Measurements from ENCODE around the gene WDFY4.

The WDFY4 gene

DNA sequence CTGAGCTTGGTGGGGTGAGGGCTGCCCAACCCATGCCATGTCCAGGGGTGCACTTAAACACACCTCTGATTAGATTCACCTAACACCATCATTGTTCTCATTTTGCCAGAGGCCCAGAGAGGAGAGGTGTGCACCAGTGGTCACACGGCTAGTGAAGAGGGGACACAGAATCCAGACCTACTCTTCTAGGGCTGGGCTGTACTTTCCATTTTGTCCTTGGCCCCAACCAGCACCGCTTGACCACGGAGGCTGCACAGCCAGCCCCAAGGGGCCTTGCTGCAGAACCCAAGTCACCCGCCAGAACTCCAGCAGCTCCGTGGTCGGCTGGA is 246 bp upstream of the WDFY4 start:
- TF ChIP-seq, protein P1, sequence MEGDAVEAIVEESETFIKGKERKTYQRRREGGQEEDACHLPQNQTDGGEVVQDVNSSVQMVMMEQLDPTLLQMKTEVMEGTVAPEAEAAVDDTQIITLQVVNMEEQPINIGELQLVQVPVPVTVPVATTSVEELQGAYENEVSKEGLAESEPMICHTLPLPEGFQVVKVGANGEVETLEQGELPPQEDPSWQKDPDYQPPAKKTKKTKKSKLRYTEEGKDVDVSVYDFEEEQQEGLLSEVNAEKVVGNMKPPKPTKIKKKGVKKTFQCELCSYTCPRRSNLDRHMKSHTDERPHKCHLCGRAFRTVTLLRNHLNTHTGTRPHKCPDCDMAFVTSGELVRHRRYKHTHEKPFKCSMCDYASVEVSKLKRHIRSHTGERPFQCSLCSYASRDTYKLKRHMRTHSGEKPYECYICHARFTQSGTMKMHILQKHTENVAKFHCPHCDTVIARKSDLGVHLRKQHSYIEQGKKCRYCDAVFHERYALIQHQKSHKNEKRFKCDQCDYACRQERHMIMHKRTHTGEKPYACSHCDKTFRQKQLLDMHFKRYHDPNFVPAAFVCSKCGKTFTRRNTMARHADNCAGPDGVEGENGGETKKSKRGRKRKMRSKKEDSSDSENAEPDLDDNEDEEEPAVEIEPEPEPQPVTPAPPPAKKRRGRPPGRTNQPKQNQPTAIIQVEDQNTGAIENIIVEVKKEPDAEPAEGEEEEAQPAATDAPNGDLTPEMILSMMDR (IDR thresholded peaks at IDR 0.05; ENCODE audit: poor library complexity, severe bottlenecking) = no peak
- Histone ChIP-seq H3K9me3 (ENCODE audit: severe bottlenecking) (no peaks in the 10 kb centered on the region), H3K36me3 (ENCODE audit: low read depth) (no peaks in the 10 kb centered on the region), H3K27me3 (ENCODE audit: insufficient read depth, poor library complexity, severe bottlenecking) (no peaks in the 10 kb centered on the region), H3K4me3 (ENCODE audit: severe bottlenecking) (no peak overlapping the region), H3K27ac (ENCODE audit: poor library complexity, severe bottlenecking) (no peak overlapping the region), H3K4me1 (ENCODE audit: insufficient read depth, poor library complexity, severe bottlenecking) (no peaks in the 10 kb centered on the region)
- ATAC-seq (ENCODE audit: low read depth) (no peak), DNase-seq (ENCODE audit: low spot score) (no peak)

DNA sequence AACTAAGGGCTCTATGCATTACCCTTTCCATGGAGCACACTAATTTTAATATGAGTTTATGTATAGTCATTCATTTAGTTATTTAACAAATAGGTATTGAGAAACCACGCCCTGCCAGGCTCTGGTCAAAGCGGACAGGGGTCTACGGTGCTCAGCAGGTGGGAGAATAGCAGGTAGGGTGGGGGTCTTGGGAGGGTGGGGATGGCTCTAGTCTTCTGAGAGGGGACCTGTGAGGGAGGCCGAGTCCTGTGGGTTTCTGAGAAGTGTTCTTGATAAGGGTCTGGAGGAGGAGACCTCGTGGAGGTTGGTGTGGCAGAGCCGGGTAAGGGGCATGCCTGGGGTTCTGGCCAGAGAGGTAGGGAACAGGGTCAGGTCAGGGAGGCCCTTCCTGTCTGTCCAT is 1.1 kb downstream of the WDFY4 start:
- Histone ChIP-seq H3K9me3 (ENCODE audit: severe bottlenecking) (no peaks in the 10 kb centered on the region), H3K4me3 (ENCODE audit: severe bottlenecking) (no peak overlapping the region), H3K27me3 (ENCODE audit: insufficient read depth, poor library complexity, severe bottlenecking) (no peaks in the 10 kb centered on the region), H3K27ac (ENCODE audit: poor library complexity, severe bottlenecking) (no peak overlapping the region), H3K36me3 (ENCODE audit: low read depth) (no peaks in the 10 kb centered on the region), H3K4me1 (ENCODE audit: insufficient read depth, poor library complexity, severe bottlenecking) (no peaks in the 10 kb centered on the region)
- DNase-seq (ENCODE audit: low spot score) (no peak), ATAC-seq (ENCODE audit: low read depth) (no peak)
- TF ChIP-seq, protein P1 (IDR thresholded peaks at IDR 0.05; ENCODE audit: poor library complexity, severe bottlenecking) = no peak

DNA sequence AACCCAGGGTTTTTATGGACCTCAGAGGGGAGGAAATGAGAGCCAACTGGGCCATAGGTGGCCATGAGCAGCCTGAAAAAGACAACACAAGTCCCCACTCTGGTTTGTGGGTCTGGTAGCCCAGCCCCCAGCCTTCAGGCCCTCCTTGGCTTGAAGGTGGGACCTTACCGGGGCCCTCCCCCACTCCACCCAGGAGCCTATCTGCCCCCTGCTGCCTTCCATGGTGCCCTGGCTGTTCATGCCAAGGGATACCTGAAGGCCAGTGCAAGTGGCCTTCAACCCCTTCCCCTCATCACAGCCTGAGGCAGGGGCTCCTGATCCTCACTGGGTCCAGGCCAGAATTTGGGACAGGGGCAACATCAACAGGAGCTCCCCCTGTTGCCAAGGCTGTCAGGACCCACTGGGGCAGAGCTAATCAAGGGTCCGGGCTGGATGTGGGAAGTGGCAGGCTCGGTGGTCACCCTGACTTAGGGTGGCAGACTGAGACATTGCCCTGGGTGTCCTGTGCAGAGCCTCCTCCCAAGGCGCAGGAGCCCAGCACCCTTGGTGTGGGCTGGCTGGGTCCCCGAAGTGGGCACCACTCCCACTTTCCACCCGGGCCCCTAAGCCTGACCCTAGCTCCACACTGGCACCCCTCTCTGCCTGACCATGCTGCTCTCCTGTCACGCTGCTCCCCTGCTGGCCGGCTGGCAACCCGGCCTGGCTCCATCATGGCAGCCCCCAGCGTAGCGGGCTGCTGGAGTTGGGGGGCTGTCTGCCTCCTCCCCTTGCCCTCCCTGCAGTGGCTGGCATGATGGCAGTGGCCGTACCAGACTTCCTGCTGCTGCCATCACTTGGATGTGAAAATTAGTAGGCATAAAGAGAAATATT is 6.4 kb downstream of the WDFY4 start:
- H3K27me3 ChIP-seq (ENCODE audit: insufficient read depth, poor library complexity, severe bottlenecking) = no peaks in the 10 kb centered on the region
- H3K4me1 ChIP-seq (ENCODE audit: insufficient read depth, poor library complexity, severe bottlenecking) = no peaks in the 10 kb centered on the region
- ATAC-seq (ENCODE audit: low read depth) = no peak
- H3K27ac ChIP-seq (ENCODE audit: poor library complexity, severe bottlenecking) = no peak overlapping the region
- H3K36me3 ChIP-seq (ENCODE audit: low read depth) = no peaks in the 10 kb centered on the region
- TF ChIP-seq, protein P1 (IDR thresholded peaks at IDR 0.05; ENCODE audit: poor library complexity, severe bottlenecking) = no peak
- DNase-seq (ENCODE audit: low spot score) = no peak
- no peaks in the 10 kb centered on the region for H3K9me3 ChIP-seq (ENCODE audit: severe bottlenecking)
- no peak overlapping the region for H3K4me3 ChIP-seq (ENCODE audit: severe bottlenecking)

DNA sequence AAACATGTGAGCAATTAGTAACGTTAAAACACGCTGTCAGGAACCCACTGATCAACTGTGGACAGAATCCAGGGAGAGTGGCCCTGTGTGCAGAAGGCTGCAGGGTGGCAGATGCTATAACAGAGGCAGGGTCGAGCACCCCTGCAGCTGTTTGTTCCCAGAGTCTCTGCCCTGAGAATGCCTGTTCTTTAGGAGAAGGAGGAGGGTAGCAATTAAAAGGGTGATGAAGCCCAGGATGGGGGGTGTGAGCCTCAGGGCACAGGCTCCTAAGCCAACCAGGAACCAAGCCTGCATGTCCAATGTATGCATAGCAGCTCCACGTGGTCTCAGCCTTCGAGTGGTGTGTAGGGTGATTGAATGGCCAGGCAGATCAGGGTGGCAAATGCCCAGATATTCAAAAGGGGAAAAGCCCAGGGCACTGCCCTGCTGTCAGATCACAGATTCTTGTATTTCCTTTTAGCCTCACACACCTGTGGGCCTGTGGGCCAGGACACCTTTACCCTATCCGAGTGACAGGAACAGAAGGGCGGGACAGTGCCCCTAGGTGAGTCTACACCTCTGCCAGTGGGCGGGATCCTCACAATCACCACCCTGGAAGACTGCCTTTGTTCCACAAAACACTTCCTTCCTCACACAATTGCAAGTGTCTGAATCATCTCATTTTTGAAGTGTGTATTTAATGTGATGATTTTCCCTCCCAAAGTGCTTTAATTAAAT is 7.3 kb downstream of the WDFY4 start:
- Histone ChIP-seq H3K9me3 (ENCODE audit: severe bottlenecking) (no peaks in the 10 kb centered on the region), H3K27ac (ENCODE audit: poor library complexity, severe bottlenecking) (no peak overlapping the region), H3K4me1 (ENCODE audit: insufficient read depth, poor library complexity, severe bottlenecking) (no peaks in the 10 kb centered on the region), H3K36me3 (ENCODE audit: low read depth) (no peaks in the 10 kb centered on the region), H3K4me3 (ENCODE audit: severe bottlenecking) (no peak overlapping the region), H3K27me3 (ENCODE audit: insufficient read depth, poor library complexity, severe bottlenecking) (no peaks in the 10 kb centered on the region)
- ATAC-seq (ENCODE audit: low read depth) (no peak), DNase-seq (ENCODE audit: low spot score) (no peak)
- TF ChIP-seq, protein P1 (IDR thresholded peaks at IDR 0.05; ENCODE audit: poor library complexity, severe bottlenecking) = no peak

DNA sequence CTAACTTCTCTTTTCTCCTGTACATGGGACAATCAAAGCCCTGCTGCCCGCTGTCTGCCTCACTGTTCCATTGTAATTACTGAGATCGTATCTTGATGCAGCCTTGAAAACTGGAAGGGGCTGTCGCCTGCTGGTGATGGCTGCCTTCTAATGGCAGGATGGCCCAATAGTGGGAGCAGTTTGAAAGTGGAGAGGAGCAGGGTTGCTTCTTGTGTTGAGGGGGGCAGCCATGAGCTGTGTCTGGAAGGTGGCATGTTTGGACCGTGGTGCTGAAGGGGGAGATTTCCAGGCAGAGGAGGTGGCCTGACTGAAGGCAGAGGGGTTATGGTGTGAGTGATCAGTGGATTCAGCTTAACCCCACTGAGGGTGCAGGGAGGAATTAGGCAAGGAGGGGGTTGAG is 8.1 kb downstream of the WDFY4 start:
- Histone ChIP-seq H3K36me3 (ENCODE audit: low read depth) (no peaks in the 10 kb centered on the region), H3K4me1 (ENCODE audit: insufficient read depth, poor library complexity, severe bottlenecking) (no peaks in the 10 kb centered on the region), H3K27me3 (ENCODE audit: insufficient read depth, poor library complexity, severe bottlenecking) (no peaks in the 10 kb centered on the region), H3K4me3 (ENCODE audit: severe bottlenecking) (no peak overlapping the region), H3K27ac (ENCODE audit: poor library complexity, severe bottlenecking) (no peak overlapping the region), H3K9me3 (ENCODE audit: severe bottlenecking) (no peaks in the 10 kb centered on the region)
- no peak for ATAC-seq (ENCODE audit: low read depth)
- DNase-seq (ENCODE audit: low spot score) = no peak
- TF ChIP-seq, protein P1 (IDR thresholded peaks at IDR 0.05; ENCODE audit: poor library complexity, severe bottlenecking) = no peak
